Limb (tissue), 2 donors: ENCODE data around the gene CACNA1H.
A peak's percentile ranks its signal among the peaks of the same experiment; 100 is the strongest.
"Not testable (repeated sequence)": the region's sequence is repeated elsewhere in the genome, so short reads cannot be mapped to it uniquely, and the experiment has no call there.

Experiments
- DNase-seq, 2 donors: peaks; one replicate each; pipeline ENCODE4 v3.0.0-alpha.2; 2016; ENCODE audit errors: extremely low spot score in 2 of 2

Gene CACNA1H

DNA sequence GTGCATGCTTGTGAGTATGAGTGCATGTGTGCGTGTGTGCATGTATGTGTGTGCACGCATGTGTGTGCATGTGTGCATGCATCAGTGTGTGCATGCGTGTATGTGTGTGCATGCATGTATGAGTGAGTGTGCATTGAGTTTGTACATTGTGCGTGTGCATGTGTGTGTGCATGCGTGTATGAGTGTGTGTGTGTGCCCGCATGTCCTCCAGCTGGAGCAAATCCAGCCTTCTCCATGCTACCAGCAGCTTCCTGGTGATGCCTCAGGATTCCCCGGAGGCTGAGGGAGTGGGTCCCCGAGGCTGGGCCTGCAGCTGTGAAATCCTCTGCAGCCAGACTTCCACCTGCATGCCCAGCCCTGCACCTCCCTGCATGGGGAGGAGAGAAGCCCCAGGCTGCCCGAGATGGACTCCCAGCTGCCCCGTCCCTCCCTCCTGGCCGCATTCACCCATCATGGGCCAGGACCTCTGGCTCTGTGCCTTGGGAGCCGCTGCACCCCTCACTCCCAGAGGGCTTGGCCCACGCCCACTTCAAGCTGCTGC, 112.3 kb downstream of the CACNA1H start:
- peak in 1 of 2 donors; percentile 18 for DNase-seq

GRCh38 chr16:1265826-1266225, 112.9 kb downstream of the CACNA1H start:
- no peak for DNase-seq

GRCh38 chr16:1269418-1269817, 116.5 kb downstream of the CACNA1H start:
- DNase-seq, result not testable (repeated sequence)

DNA sequence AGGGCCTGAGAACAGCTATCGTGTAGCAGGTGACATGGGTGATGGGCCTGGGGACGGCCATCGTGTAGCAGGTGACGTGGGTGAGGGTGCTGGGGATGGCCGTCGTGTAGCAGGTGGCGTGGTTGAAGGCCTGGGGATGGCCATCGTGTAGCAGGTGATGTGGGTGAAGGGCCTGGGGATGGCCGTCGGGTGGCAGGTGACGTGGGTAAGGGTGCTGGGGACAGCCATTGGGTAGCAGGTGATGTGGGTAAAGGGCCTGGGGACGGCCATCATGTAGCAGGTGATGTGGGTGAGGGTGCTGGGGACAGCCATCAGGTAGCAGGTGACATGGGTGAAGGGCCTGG, 118.4 kb downstream of the CACNA1H start:
- DNase-seq, result no peak
